Stimulated activated CD8-positive, alpha-beta memory T cell treated with anti-CD3 and anti-CD28 coated beads, Interleukin-12 subunit alpha, Interleukin-12 subunit beta, amount 100 ng/mL, for 4 hours (primary cell): ENCODE results near the gene NOXO1.
"Not testable (repeated sequence)": the region's sequence is repeated elsewhere in the genome, so short reads cannot be mapped to it uniquely, and the experiment has no call there.

Experiments
- DNase-seq: peaks from one replicate; pipeline ENCODE4 v3.0.0-alpha.2; 2020; ENCODE audit warnings: low read depth

NOXO1 gene

GRCh38 chr16:1962161-1963153 is 18.8 kb downstream of the NOXO1 start:
- not testable (repeated sequence) for DNase-seq

- DNase-seq, result no peak
These were observed 19.6 kb downstream of the NOXO1 start for GRCh38 chr16:1961651-1962067.

GRCh38 chr16:1960665-1961630 is 20.3 kb downstream of the NOXO1 start:
- no peak for DNase-seq

- DNase-seq, result peak; percentile 84
These were observed 21.8 kb downstream of the NOXO1 start, which contains the start of gene NDUFB10 for GRCh38 chr16:1959269-1960039. NDUFB10 (plus strand) TSS chr16:1959538; CDS start chr16:1959625, 87 bp downstream.

- DNase-seq, result no peak
These were observed 22.5 kb downstream of the NOXO1 start for GRCh38 chr16:1958715-1959268.

GRCh38 chr16:1958143-1958491 is 23.2 kb downstream of the NOXO1 start:
- not testable (repeated sequence) for DNase-seq

GRCh38 chr16:1957434-1958142 is 23.7 kb downstream of the NOXO1 start:
- DNase-seq, result not testable (repeated sequence)

GRCh38 chr16:1953734-1954133 is 27.5 kb downstream of the NOXO1 start:
- DNase-seq, result no peak

GRCh38 chr16:1950559-1950958 is 30.7 kb downstream of the NOXO1 start:
- DNase-seq, result no peak

GRCh38 chr16:1950047-1950446 is 31.2 kb downstream of the NOXO1 start:
- no peak for DNase-seq

- no peak for DNase-seq
These were observed 31.8 kb downstream of the NOXO1 start for GRCh38 chr16:1949507-1949906.

- DNase-seq, result no peak
These were observed 33.9 kb downstream of the NOXO1 start for GRCh38 chr16:1947369-1947670.

- no peak for DNase-seq
These were observed 34.5 kb downstream of the NOXO1 start for GRCh38 chr16:1946495-1947368.

GRCh38 chr16:1945559-1946391 is 35.5 kb downstream of the NOXO1 start:
- DNase-seq, result no peak

GRCh38 chr16:1944612-1945199 is 36.6 kb downstream of the NOXO1 start:
- no peak for DNase-seq

- peak; percentile 97 for DNase-seq
These were observed 38.2 kb downstream of the NOXO1 start, which contains the start of gene MSRB1 for GRCh38 chr16:1942810-1943726. MSRB1 (minus strand) TSS chr16:1943199; CDS start chr16:1943156, 43 bp downstream.
